Measurements from ENCODE around the gene PTRH1.

PTRH1 gene

GRCh38 chr9:127716412-127716811 lies 949 bp upstream of the PTRH1 start:
- FAIRE-seq, result no peak

- FAIRE-seq, result no peak
Observed at GRCh38 chr9:127714951-127715469, 453 bp downstream of the PTRH1 start.

- FAIRE-seq, result no peak
Observed at GRCh38 chr9:127714020-127714750, 1.3 kb downstream of the PTRH1 start.

- FAIRE-seq, result no peak
Observed at GRCh38 chr9:127712867-127713266, 2.6 kb downstream of the PTRH1 start.

GRCh38 chr9:127712371-127712770 lies 3.1 kb downstream of the PTRH1 start:
- FAIRE-seq, result no peak

- FAIRE-seq, result no peak
Observed at GRCh38 chr9:127711831-127712274, 3.6 kb downstream of the PTRH1 start.

- FAIRE-seq, result no peak
Observed at GRCh38 chr9:127711226-127711701, 4.2 kb downstream of the PTRH1 start.

GRCh38 chr9:127710204-127710783 lies 5.2 kb downstream of the PTRH1 start:
- FAIRE-seq, result no peak

- no peak for FAIRE-seq
Observed at GRCh38 chr9:127708952-127709587, 6.4 kb downstream of the PTRH1 start.

- no peak for FAIRE-seq
Observed at GRCh38 chr9:127707766-127708165, 7.7 kb downstream of the PTRH1 start.

- no peak for FAIRE-seq
Observed at GRCh38 chr9:127706836-127707241, 8.6 kb downstream of the PTRH1 start, which contains the start of gene CFAP157. Gene CFAP157, plus strand, starts transcription at chr9:127706988. Its CDS starts 44 bp downstream, at chr9:127707032.

- no peak for FAIRE-seq
Observed at GRCh38 chr9:127705577-127706379, 9.7 kb downstream of the PTRH1 start.

- no peak for FAIRE-seq
Observed at GRCh38 chr9:127703289-127703946, 12.0 kb downstream of the PTRH1 start.

GRCh38 chr9:127700594-127701255 lies 14.7 kb downstream of the PTRH1 start:
- FAIRE-seq, result no peak

GRCh38 chr9:127700140-127700539 lies 15.3 kb downstream of the PTRH1 start:
- no peak for FAIRE-seq

- no peak for FAIRE-seq
Observed at GRCh38 chr9:127698985-127699670, 16.3 kb downstream of the PTRH1 start.

- FAIRE-seq, result no peak
Observed at GRCh38 chr9:127698386-127698785, 17.1 kb downstream of the PTRH1 start.

- no peak for FAIRE-seq
Observed at GRCh38 chr9:127697575-127697974, 17.9 kb downstream of the PTRH1 start.

- FAIRE-seq, result no peak
Observed at GRCh38 chr9:127694890-127695720, 20.4 kb downstream of the PTRH1 start.

- no peak for FAIRE-seq
Observed at GRCh38 chr9:127693697-127694096, 21.8 kb downstream of the PTRH1 start.

Measured in TTC549 (cell line).